GM18526 (cell line): Measurements from ENCODE around the gene BMPR1B.

Source experiments
- POLR2A ChIP-seq: IDR thresholded peaks from 3 replicates; pipeline ENCODE4 v1.6.1; 2011; ENCODE audit not compliant: insufficient read length; ENCODE audit errors: extremely low read depth

Gene BMPR1B

GRCh38 chr4:94744850-94745249, 12.9 kb upstream of the BMPR1B start:
- TF ChIP-seq POLR2A, result no peak

DNA sequence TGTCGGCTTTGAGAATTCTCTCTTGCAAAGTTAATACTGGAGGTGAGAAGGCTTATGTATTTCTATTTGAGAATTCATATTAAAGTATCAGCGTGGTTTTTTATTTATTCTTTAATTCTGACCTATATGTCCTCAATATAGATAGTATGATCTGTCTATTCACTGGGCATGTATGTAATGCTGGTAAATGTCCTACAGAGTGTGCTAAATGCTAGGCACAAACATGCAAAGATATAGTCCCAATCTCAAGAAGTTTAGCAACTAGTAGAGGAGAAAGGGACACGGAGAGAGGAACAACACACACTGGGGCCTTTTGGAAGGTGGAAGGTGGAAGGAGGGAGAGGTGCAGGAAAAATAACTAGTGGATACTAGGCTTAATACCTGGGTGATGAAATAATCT, 11.0 kb upstream of the BMPR1B start:
- TF ChIP-seq POLR2A, result no peak

DNA sequence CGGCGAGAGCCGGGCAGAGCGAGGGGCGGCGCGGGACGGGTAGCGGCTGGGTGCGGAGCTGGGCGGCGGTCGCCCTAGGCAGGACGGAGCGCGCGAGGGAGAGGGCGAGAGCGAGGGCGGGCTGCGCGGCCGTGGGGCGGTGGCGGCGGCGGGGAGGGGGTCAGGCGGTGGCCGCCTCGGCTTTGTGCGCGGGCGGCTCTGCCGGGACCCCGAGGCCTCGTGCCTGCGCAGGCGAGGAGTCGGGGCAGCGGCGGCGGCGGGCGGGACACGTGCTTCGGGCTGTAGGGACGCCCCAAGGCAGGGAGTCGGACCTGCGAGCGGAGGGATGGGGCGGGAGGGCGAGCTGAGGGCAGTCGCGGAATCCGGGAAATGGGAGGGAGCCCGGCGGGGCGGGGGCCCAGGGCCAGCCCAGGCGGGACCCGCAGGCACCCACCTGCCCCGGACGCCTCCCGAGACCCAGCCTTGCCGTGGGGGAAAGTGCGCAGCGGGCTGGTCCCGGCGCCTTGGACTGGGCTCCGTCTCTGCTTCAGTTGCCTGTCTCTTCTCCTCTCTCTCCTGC, 465 bp downstream of the BMPR1B start:
- TF ChIP-seq POLR2A, result no peak

DNA sequence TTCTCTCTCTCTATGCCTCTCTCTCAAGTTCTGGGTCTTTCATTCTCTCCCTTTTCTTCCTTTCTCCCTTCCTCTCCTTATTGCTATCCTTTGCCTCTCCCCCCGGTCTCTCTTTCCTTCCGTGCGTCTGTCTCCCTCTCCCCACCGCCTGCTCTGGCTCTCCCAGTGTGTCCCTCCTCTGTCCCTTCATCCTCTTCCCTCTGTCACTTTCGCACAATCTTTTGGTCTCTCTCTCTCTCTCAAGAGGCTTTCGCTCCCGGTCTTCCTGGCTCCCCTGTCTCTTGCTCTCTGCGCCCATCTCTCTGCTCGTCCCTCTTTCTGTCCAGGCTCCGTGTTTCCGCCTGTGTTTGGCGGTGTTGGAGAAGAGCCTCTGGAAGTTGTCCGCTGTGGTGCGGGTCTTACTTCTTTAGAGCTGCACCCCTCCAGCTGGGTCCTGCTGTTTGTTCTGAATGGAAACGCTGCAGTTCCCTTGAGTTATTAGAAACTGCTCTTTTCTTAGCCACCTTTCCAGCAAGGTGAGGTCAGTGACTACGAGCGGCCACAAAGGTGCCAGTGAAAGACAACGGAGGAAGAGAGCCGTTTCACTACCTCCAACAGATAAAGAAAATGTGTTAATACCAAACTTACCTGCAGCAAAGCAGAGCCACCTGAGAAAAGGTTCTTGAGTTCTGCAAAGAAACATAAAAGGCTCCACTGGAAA, 1.1 kb downstream of the BMPR1B start:
- no peak for TF ChIP-seq POLR2A

DNA sequence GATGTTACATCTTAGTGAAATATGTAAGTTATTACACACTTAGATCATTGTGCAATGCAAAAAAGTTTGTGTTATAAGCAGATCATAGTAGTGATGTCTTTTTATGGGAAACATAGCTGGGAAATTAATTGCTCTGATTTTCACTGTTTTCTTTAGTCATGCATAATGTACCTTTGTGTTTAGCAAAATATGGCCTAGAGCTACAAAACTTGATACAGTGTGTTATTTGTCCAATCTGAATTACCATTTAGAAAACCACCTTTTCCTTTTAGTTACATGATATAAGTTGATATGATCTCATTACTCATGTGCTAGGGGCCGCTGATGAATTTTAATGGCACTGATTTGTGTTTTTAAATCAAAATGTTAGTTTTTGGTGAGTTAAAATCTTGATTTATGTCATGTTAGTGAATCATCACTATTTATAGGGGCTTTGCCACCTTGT, 2.0 kb downstream of the BMPR1B start:
- TF ChIP-seq POLR2A, result no peak

GRCh38 chr4:94762326-94762725, 4.6 kb downstream of the BMPR1B start:
- no peak for TF ChIP-seq POLR2A

GRCh38 chr4:94763005-94763404, 5.2 kb downstream of the BMPR1B start:
- TF ChIP-seq POLR2A, result no peak

GRCh38 chr4:94763500-94763899, 5.7 kb downstream of the BMPR1B start:
- no peak for TF ChIP-seq POLR2A

DNA sequence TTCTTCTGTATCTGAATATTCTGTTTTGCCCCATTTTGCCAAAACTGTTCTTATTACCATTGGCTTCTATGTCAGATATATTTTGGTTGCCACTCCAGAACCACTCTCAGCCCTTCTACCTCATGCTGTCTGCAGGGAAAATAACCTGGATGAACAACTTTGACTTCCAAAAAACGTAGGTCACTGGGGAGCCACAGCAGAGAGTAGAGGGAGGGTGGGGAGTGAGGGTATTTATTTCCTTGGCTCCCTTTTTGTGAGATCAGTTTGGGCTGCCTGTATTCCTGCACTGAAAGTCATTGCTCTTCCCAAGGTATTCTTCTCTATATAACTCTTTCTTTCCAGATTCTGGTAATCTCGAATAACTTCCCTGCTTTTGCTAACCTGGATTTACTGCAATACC, 6.3 kb downstream of the BMPR1B start:
- no peak for TF ChIP-seq POLR2A

GRCh38 chr4:94765174-94765573, 7.4 kb downstream of the BMPR1B start:
- no peak for TF ChIP-seq POLR2A

DNA sequence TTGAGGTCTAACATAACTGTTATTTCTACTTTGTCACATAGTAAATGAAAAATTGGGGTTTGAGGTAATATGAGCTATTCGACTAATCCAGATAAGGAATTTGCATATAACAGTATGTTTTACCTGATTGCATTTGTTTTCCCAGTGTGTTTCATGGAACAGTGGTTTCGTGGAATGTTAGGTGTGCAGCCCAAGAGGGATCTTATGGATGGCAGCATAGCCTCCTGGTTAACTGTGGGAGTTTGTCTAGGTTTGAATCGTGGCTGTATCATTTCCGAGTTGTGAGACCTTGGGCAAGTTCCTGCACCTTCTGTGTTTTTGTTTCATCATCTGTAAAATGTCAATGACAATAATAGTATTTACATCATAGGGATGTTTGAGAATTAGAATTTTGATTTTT, 7.9 kb downstream of the BMPR1B start:
- TF ChIP-seq POLR2A, result no peak

DNA sequence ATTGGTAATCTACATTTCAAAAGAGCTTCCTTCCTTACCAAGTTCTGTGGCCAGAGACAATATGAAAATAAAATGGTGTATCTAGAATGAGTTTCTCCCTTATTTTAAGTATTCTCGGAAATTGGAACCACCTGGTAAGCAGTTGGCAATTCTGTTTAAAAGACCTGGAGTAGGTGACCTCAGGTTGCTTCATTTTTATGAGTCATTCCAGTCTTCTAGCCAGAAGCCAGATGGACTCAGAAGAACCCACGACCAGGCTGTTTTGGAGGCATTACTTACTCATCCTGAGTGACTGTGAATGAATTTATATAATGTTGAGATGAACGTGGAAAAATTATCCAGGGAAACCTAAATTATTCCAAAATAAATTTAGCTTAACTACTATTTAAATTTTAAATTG, 9.1 kb downstream of the BMPR1B start:
- no peak for TF ChIP-seq POLR2A

- no peak for TF ChIP-seq POLR2A
Measured at GRCh38 chr4:94767446-94767845, 9.7 kb downstream of the BMPR1B start.

DNA sequence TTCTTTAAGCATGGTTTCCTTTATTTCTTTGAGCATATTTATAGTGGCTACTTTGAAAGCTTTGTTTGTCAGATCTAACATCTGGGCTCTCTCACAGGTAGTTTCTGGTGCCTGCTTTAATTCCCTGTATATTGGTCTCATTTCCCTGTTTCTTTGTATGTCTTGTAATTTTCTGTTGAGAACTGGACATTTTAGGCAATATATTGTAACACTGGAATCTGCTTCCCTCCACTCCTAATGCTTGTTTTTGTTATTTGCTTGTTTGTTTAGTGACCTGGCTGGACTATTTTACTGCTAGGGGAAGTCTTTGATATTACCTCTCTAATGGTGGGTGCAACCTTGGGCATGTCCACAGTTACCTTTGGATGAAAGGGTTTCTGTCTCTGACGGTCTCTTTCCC, 25.0 kb downstream of the BMPR1B start:
- TF ChIP-seq POLR2A, result no peak

DNA sequence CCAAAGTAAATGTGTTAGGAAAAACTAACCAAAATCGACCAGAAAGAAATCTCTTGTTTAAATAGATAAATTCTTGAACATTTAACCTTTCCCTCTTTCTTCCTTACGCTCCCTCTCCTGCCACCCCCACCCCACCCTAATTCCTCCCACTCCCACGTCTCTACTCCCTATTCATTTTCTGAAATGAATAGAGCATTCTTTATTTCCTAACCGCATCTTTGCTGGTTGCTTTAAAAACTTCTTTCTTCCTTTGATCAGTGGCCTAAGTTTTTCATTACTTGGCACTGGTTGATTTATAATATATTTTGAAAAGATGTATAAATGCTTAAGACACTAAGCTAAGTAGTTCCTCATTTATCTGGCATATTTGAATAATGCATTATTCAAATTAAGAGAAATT, 33.9 kb downstream of the BMPR1B start:
- TF ChIP-seq POLR2A, result no peak

- no peak for TF ChIP-seq POLR2A
Measured at GRCh38 chr4:94798808-94799207, 41.1 kb downstream of the BMPR1B start.

DNA sequence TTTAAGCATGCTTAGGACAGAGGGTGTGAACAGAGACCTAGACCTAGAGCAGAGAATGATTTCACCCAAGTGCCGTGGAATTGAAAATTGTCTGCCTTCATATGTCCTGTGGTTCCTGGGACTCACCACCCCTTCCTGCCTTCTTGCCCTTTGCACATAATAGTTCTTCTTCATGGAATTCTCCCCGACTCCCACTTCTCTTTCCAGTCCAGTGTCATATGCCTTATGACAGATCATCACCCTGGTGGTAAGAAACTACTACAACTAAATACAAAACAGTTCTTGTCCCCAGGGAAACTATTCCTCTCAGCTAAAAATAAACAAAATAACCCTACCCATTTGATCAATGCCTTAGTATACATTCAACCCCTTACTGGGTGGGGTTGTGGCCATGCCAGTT, 43.3 kb downstream of the BMPR1B start:
- no peak for TF ChIP-seq POLR2A
